Measurements from ENCODE around the gene ZNF341.

DNA sequence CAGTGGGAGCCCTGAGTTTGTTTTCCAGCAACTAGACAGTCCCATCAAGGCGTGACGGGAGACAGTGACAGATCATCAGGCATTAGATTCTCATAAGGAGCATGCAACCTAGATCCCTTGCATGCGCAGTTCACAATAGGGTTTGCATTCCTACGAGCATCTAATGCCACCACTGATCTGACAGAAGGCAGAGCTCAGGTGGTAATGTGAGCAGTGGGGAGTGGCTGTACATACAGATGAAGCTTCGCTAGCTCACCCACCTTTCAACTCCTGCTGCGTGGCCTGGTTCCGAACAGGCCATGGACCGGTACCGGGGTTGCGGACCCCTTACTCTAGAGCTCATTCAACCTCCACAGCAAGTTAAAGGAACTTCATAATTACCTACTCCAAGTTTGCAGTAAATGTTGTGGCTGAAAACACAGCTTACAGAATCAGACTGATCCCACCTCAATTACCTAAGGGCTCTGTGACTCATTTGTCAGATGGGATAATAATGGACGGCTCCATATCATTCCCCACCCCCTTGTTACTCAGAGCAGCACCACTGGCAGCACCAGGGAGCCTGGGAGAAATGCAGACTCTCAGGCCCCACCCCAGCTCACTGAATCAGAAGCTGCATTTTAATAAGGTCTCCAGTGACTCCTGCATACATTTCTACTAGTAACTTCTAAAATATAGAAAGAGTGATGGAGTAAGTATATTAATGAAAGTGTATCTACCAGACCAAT is 27.4 kb upstream of the ZNF341 start:
- no peak for TF ChIP-seq GATA2 (IDR thresholded peaks at IDR 0.05; ENCODE audit: low read depth, low read length)
- no peak for TF ChIP-seq GATA3 (IDR thresholded peaks at IDR 0.05; ENCODE audit: low read depth, low read length)
